Peyer's patch (tissue), 4 donors: ENCODE results near the gene LPAR6.

Source experiments
- POLR2A ChIP-seq, 2 donors: fragments of 450-650 bp; IDR thresholded peaks; one replicate each; pipeline ENCODE4 v1.5.1; 2017; ENCODE audit warnings: antibody characterized with exemption in 2 of 2, mild to moderate bottlenecking in 2 of 2, moderate library complexity in 2 of 2
- TF ChIP-seq, protein P1 (sequence below), 6 experiments: fragments of 450-650 bp in 4 of 6; fragments of 200-600 bp in 2 of 6; sonication (generic) in 1 of 6; IDR thresholded peaks; one replicate each; pipeline ENCODE4 v1.5.1; 2017 to 2019; ENCODE audit warnings: antibody characterized with exemption in 6 of 6, mild to moderate bottlenecking in 3 of 6, moderate library complexity in 1 of 6

DNA sequence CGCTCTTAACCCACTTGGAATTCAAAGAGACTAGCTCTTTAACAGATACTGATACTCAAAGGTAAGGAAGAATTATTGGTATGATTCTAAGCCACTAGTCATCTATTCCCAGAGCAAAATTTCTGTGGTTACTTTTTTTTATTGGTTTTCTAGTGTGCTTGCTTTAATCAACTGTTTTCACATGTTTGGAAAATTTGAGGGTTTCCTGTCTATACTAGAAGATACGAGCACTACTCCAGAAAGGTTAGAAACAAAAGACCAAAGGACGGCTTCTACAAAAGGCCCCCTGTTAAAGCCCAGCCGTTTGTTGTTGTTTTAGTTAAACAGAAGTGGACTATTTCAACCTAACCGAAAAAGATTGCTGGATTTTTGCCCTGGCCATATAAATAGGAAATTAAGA lies 18.5 kb upstream of the LPAR6 start:
- TF ChIP-seq, protein P1, sequence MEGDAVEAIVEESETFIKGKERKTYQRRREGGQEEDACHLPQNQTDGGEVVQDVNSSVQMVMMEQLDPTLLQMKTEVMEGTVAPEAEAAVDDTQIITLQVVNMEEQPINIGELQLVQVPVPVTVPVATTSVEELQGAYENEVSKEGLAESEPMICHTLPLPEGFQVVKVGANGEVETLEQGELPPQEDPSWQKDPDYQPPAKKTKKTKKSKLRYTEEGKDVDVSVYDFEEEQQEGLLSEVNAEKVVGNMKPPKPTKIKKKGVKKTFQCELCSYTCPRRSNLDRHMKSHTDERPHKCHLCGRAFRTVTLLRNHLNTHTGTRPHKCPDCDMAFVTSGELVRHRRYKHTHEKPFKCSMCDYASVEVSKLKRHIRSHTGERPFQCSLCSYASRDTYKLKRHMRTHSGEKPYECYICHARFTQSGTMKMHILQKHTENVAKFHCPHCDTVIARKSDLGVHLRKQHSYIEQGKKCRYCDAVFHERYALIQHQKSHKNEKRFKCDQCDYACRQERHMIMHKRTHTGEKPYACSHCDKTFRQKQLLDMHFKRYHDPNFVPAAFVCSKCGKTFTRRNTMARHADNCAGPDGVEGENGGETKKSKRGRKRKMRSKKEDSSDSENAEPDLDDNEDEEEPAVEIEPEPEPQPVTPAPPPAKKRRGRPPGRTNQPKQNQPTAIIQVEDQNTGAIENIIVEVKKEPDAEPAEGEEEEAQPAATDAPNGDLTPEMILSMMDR (IDR thresholded peaks at IDR 0.05) = no peak
- no peak for TF ChIP-seq POLR2A (IDR thresholded peaks at IDR 0.05)
